Right lobe of liver (tissue), 6 donors: Measurements from ENCODE around the gene DHH. TPM values are rescaled to one million over a fixed set of nuclear protein-coding genes. Genes with fewer than 3 reads are reported as not detected.

Source experiments
- ATAC-seq, 4 donors: fragments of 200-7000 bp; cut with Tn5 transposase; one replicate each; pipeline ENCODE4 v1.9.1; 2020; ENCODE audit warnings: mild to moderate bottlenecking in 4 of 4, moderate library complexity in 4 of 4
- DNase-seq, 3 donors: peaks; one replicate each; pipeline ENCODE4 v3.0.0-alpha.2; 2020
- H3K27ac ChIP-seq, 3 donors: fragments of 200-600 bp; one replicate each; pipeline ENCODE4 v1.8.0; 2022
- H3K27me3 ChIP-seq, 2 donors: fragments of 200-600 bp; one replicate each; pipeline ENCODE4 v1.8.0; 2022
- H3K36me3 ChIP-seq, 4 donors: fragments of 200-600 bp; sonication (generic) in 1 of 4; one replicate each; pipeline versions ENCODE4 v1.5.1 to v1.8.0; 2017 to 2022; ENCODE audit warnings: control low read depth in 1 of 4
- H3K4me1 ChIP-seq, 4 donors: fragments of 200-600 bp; sonication (generic) in 1 of 4; one replicate each; pipeline versions ENCODE4 v1.5.1 to v1.8.0; 2017 to 2022; ENCODE audit warnings: control low read depth in 1 of 4
- H3K4me3 ChIP-seq, 3 donors: fragments of 200-600 bp; one replicate each; pipeline ENCODE4 v1.8.0; 2022
- H3K9me3 ChIP-seq, 4 donors: fragments of 200-600 bp; sonication (generic) in 1 of 4; one replicate each; pipeline versions ENCODE4 v1.5.1 to v1.8.0; 2017 to 2022; ENCODE audit warnings: control low read depth in 1 of 4
- POLR2A ChIP-seq: fragments of 450-650 bp; IDR thresholded peaks from one replicate; pipeline ENCODE4 v1.6.1; 2017; ENCODE audit warnings: antibody characterized with exemption, mild to moderate bottlenecking
- WGBS: methylation state at CpG from one replicate; pipeline ENCODE4 v1.1.6; 2018; ENCODE audit warnings: low coverage, low lambda C conversion rate; ENCODE audit not compliant: insufficient coverage; ENCODE audit errors: missing lambda C conversion rate; 5-methylcytosine and 5-hydroxymethylcytosine counted together
- intact Hi-C, 2 donors: fragments of 100-400 bp; cut with DNase I; formaldehyde crosslinking; loops; one replicate each; pipeline versions ENCODE4 v1.11.2 to v1.14.1; 2022
- total RNA-seq, 6 experiments: library from RNA; depleted of rRNA in 2 of 6; stranded (reverse); fragments of >200 nt in 2 of 6; fragmentation: NEBNext Ultra II Directional in 3 of 6; extraction: Animal tissue kit (Norgen Biotek cat#: 25700) in 3 of 6; gene quantifications; one replicate each; pipeline versions ENCODE4 v1.1.0 to v1.2.4, GENCODE V29; 2016 to 2023
- TF ChIP-seq, protein P1 (sequence below), 4 donors: fragments of 200-600 bp in 3 of 4; fragments of 450-650 bp in 1 of 4; IDR thresholded peaks; one replicate each; pipeline versions ENCODE4 v1.5.1 to v1.8.0; 2016 to 2022; ENCODE audit warnings: antibody characterized with exemption in 4 of 4, mild to moderate bottlenecking in 2 of 4
- donor health status: DM: no; HTN: yes; CAD: no.
- donor health status: DM: no; HTN: no; CAD: no.
- donor health status: DM: no; HTN: no; CAD: no.
- donor health status: DM: no; HTN: yes; CAD: no.
- donor health status: DM: no; HTN: yes; CAD: no.

Gene DHH
- total RNA-seq, 6 experiments from 2014 or later: 0.04 to 0.13 (median 0.07) TPM; not detected in 3

DNA sequence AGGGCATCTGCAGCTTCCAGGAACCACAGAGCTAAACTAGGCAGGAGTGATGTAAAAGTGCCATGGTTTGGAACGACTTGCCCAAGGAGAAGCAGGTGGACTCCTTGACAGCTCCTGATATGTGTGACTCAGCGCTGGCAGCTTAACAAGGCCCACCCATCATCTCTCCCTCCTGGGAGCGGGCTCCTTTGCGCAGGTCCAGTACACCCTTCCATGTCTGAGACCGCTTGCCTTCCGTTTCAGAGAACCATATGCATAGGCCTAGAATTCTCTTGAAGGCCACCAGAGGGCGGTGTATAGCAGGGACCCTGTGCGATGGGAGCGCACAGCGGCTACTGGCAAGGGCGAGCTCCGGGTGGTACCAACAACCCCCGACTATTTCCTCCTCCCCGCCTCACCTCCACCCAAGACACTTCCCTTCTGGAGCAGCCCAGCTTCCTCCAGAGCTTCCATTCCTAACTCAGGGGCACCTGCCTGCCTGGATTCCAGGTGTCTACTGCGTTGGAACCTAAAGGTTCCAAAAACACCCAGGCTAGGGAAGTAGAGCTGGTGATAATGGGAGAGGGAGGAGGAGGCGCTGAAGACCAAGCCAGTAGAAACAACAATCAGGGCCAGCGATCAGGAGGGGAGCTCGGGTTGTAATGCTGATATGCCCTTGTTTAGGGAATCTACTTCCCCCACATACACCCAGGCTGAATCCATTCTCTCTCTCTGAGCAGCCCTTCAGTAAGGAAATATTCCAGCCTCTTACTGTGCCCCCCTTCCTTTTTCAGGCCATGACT, 6.3 kb downstream of the DHH start:
- peak; percentile 95 to 96 (median 95) for ATAC-seq
- no peaks in the 10 kb centered on the region for H3K9me3 ChIP-seq

DNA sequence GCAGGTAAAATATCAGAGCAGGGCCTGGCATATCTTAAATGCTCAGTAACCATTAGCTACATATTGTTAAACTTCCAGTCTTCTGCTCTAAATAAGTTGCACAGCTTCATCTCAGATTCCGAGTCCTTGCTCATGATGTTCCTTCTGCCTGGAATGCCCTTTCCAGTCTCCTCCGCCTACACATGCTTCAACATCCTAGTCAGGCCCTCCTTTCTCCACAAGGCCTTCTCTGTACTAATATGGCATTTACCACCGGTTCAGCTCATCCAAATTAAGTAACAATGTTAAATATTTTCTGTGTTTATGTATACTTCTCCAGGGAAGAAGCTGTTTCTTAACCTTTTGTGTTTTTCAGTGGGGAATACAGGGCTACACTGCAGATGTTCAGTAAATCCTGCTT, 8.5 kb downstream of the DHH start:
- TF ChIP-seq, protein P1, sequence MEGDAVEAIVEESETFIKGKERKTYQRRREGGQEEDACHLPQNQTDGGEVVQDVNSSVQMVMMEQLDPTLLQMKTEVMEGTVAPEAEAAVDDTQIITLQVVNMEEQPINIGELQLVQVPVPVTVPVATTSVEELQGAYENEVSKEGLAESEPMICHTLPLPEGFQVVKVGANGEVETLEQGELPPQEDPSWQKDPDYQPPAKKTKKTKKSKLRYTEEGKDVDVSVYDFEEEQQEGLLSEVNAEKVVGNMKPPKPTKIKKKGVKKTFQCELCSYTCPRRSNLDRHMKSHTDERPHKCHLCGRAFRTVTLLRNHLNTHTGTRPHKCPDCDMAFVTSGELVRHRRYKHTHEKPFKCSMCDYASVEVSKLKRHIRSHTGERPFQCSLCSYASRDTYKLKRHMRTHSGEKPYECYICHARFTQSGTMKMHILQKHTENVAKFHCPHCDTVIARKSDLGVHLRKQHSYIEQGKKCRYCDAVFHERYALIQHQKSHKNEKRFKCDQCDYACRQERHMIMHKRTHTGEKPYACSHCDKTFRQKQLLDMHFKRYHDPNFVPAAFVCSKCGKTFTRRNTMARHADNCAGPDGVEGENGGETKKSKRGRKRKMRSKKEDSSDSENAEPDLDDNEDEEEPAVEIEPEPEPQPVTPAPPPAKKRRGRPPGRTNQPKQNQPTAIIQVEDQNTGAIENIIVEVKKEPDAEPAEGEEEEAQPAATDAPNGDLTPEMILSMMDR (IDR thresholded peaks at IDR 0.05): no peak
- TF ChIP-seq POLR2A: no peak
- ATAC-seq (no peak), DNase-seq (no peak)
- H3K4me1 ChIP-seq: peaks cover 0 to 15% (median 0%) of the 10 kb centered on the region in 4 donors
- WGBS: 77% methylated on average over 3 of the region's 3 CpGs
- intact Hi-C loops: no loop called here
- H3K9me3 ChIP-seq: no peaks in the 10 kb centered on the region
- no peaks in the 10 kb centered on the region for H3K36me3 ChIP-seq
- H3K4me3 ChIP-seq: no peak overlapping the region
- H3K27me3 ChIP-seq: no peaks in the 10 kb centered on the region
- H3K27ac ChIP-seq: no peak overlapping the region

More for the DNA sequence above, 6.3 kb downstream of the DHH start:
- Histone ChIP-seq H3K4me1 (peaks cover 0 to 20% (median 0%) of the 10 kb centered on the region in 4 donors), H3K36me3 (no peaks in the 10 kb centered on the region), H3K27ac (no peak overlapping the region), H3K4me3 (no peak overlapping the region), H3K27me3 (peaks cover 0 to 16% of the 10 kb centered on the region in 2 donors)
- TF ChIP-seq POLR2A: no peak
- TF ChIP-seq, protein P1 (IDR thresholded peaks at IDR 0.05): peak; percentile 73 to 91 (median 88)
- peak; percentile 59 to 71 (median 70) for DNase-seq
- 3% methylated on average over 14 of the region's 18 CpGs for WGBS
- intact Hi-C loops: no loop called here

DNA sequence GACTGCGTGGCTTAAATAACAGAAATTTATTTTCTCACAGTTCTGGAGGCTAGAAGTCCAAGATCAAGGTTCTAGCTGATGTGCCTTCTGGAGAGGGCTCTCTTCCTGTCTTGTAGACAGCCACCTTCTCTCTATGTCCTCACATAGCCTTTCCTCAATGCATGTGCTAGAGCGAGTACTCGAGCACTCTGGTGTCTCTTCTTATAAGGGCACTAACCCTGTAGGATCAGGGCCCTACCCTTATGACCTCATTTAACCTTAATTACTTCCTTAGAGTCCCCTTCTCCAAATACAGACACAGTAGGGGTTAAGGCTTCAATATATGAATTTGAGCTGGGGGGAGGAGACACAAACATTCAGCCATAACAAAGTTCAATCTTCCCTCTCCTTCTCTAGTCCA, 10.2 kb downstream of the DHH start:
- WGBS: 96% methylated on average over 3 of the region's 3 CpGs

GRCh38 chr12:49079793-49080192, 14.8 kb downstream of the DHH start:
- Histone ChIP-seq H3K27me3 (no peaks in the 10 kb centered on the region), H3K4me1 (no peaks in the 10 kb centered on the region), H3K27ac (no peak overlapping the region), H3K9me3 (no peaks in the 10 kb centered on the region), H3K36me3 (no peaks in the 10 kb centered on the region), H3K4me3 (no peak overlapping the region)
- DNase-seq (no peak), ATAC-seq (no peak)
- 64% methylated on average over 1 of the region's 1 CpG for WGBS
- intact Hi-C loops: no loop called here
- no peak for TF ChIP-seq POLR2A
- TF ChIP-seq, protein P1 (IDR thresholded peaks at IDR 0.05): no peak

More for the DNA sequence above, 10.2 kb downstream of the DHH start:
- H3K4me3 ChIP-seq: no peak overlapping the region
- H3K4me1 ChIP-seq: peaks cover 0 to 3% (median 0%) of the 10 kb centered on the region in 4 donors
- intact Hi-C loops: no loop called here
- no peaks in the 10 kb centered on the region for H3K27me3 ChIP-seq
- DNase-seq (no peak), ATAC-seq (no peak)
- TF ChIP-seq POLR2A: no peak
- TF ChIP-seq, protein P1 (IDR thresholded peaks at IDR 0.05): no peak
- no peaks in the 10 kb centered on the region for H3K9me3 ChIP-seq
- no peak overlapping the region for H3K27ac ChIP-seq
- no peaks in the 10 kb centered on the region for H3K36me3 ChIP-seq
